Measurements from ENCODE around the gene GSN. TPM values are rescaled to one million over a fixed set of nuclear protein-coding genes. Genes with fewer than 3 reads are reported as not detected.
A peak's percentile ranks its signal among the peaks of the same experiment; 100 is the strongest.

Gene GSN
- total RNA-seq, 1 donor from 2014 or later, result 249 TPM

DNA sequence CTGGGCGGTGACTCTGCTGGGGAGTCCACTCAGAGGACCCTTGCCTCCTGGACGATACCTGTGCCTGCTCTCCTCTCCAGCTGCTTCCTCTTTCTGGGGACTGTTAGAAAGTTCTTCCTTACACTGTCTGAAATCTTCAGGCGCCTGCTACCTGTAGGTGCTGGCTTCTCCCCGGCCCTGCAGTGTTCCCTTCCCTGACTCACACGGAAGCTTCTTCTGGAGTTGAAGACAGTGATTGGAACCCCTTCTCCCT lies 562 bp downstream of the GSN start:
- Mint-ChIP-seq H3K4me1 (ENCODE audit: unreplicated experiment) (peaks cover 55% of the 10 kb centered on the region), H3K27me3 (ENCODE audit: unreplicated experiment) (no peaks in the 10 kb centered on the region)
- no peak for DNase-seq (ENCODE audit: extremely low spot score, unreplicated experiment)

DNA sequence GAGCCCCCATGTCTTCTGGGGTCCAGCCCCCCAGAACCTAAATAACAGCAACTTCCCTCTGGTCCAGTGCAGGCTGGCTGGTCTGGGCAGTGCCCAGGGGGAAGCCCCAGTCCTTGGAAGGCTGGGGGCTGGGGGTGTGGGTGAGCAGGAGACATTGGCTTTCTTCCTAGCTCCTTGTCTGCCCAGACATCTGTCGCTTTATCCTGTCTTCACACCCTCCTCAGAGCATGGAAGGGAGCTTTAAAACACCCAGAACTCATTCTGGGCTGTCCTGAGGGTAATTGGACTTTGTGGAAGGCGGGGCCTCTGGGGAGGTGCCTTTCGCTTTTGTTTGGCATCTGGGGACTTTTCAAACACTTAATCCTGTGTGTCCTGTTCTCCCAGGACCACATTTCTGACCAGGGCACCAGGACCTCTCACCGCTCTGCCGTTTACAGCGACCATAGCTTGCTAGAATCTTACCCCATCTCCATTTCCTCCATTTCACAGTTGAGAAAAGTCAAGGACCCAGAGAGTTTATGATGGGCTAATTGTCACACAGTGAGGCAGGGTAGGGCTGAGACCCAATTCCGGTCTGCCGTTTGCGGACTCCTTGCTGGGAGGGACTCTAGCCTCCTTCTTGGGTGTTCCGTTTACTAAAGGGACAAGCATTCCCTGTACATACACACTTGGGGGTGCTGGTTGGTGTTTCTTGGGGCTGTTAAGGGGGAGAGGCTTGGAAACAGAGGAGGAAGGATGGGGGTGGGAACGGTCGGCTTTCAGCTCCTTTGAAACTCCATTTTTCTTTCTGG lies 1.1 kb downstream of the GSN start:
- Mint-ChIP-seq H3K27me3 (ENCODE audit: unreplicated experiment) (no peaks in the 10 kb centered on the region), H3K4me1 (ENCODE audit: unreplicated experiment) (peaks cover 57% of the 10 kb centered on the region), H3K36me3 (ENCODE audit: unreplicated experiment) (no peaks in the 10 kb centered on the region), H3K9me3 (ENCODE audit: unreplicated experiment) (no peaks in the 10 kb centered on the region), H3K4me3 (ENCODE audit: unreplicated experiment) (peak overlapping the region; percentile 85), H3K27ac (ENCODE audit: unreplicated experiment) (peak overlapping the region; percentile 92)
- TF ChIP-seq, protein P1, sequence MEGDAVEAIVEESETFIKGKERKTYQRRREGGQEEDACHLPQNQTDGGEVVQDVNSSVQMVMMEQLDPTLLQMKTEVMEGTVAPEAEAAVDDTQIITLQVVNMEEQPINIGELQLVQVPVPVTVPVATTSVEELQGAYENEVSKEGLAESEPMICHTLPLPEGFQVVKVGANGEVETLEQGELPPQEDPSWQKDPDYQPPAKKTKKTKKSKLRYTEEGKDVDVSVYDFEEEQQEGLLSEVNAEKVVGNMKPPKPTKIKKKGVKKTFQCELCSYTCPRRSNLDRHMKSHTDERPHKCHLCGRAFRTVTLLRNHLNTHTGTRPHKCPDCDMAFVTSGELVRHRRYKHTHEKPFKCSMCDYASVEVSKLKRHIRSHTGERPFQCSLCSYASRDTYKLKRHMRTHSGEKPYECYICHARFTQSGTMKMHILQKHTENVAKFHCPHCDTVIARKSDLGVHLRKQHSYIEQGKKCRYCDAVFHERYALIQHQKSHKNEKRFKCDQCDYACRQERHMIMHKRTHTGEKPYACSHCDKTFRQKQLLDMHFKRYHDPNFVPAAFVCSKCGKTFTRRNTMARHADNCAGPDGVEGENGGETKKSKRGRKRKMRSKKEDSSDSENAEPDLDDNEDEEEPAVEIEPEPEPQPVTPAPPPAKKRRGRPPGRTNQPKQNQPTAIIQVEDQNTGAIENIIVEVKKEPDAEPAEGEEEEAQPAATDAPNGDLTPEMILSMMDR (IDR thresholded peaks at IDR 0.05), result no peak
- DNase-seq (ENCODE audit: extremely low spot score, unreplicated experiment), result no peak

More for the DNA sequence above, 562 bp downstream of the GSN start:
- TF ChIP-seq, protein P1 (IDR thresholded peaks at IDR 0.05), result no peak
- no peaks in the 10 kb centered on the region for H3K9me3 Mint-ChIP-seq (ENCODE audit: unreplicated experiment)
- no peaks in the 10 kb centered on the region for H3K36me3 Mint-ChIP-seq (ENCODE audit: unreplicated experiment)
- H3K27ac Mint-ChIP-seq (ENCODE audit: unreplicated experiment), result peak overlapping the region; percentile 92
- peak overlapping the region; percentile 85 for H3K4me3 Mint-ChIP-seq (ENCODE audit: unreplicated experiment)

- no peak for DNase-seq (ENCODE audit: extremely low spot score, unreplicated experiment)
- H3K4me3 Mint-ChIP-seq (ENCODE audit: unreplicated experiment), result peak overlapping the region; percentile 85
- peaks cover 64% of the 10 kb centered on the region for H3K4me1 Mint-ChIP-seq (ENCODE audit: unreplicated experiment)
- H3K27me3 Mint-ChIP-seq (ENCODE audit: unreplicated experiment), result no peaks in the 10 kb centered on the region
- H3K36me3 Mint-ChIP-seq (ENCODE audit: unreplicated experiment), result peaks cover 3% of the 10 kb centered on the region
- no peaks in the 10 kb centered on the region for H3K9me3 Mint-ChIP-seq (ENCODE audit: unreplicated experiment)
- peak overlapping the region; percentile 92 for H3K27ac Mint-ChIP-seq (ENCODE audit: unreplicated experiment)
- TF ChIP-seq, protein P1 (IDR thresholded peaks at IDR 0.05), result no peak
Observed at GRCh38 chr9:121269642-121270254, 1.8 kb downstream of the GSN start.

DNA sequence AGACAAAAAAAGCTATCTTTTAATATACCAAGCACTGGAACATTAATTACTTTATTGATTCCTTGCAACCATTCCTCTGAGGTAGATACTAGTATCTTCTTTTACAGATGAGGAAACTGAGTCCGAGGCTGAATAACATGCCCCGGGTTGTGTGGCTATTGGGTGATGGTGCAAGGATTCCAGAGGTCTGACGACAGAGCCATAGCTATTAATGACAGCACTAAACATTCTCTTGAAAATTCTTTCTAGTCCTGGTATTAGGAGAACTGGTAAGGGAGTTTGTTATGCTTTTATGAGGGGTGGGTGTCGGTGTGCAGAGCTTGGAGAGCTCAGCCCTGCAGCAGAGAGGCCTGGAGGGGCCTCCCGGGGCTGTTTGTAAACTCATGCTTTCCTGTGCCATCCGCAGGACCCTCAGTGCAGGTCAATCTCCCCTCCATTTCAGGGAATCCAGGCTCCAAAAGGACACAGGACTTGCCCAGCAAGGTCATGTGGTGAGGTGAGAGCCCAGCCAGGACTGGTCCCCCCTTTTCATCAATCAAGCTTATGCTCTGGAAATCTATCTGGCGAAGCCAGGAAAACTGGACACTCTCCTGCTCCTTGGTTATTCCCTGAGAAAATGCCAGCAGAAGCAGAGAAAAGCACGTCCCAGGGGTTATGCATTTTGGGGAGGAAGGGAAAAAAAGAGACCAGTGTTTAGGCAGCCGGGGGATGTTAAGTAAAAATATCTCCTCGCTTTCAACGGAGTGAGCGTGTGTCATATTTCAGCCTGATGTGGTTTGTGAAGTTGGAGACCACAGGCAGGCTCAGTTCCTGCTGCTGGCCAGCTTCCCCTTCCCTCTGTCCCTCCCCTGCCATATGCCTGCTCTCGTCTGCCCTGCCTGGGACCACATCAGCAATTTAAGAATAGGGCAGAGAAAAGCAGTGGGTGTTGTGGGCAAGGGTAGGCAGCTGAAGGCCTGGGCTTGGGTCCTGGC lies 3.7 kb downstream of the GSN start:
- H3K4me3 Mint-ChIP-seq (ENCODE audit: unreplicated experiment), result peak overlapping the region; percentile 36
- H3K9me3 Mint-ChIP-seq (ENCODE audit: unreplicated experiment), result no peaks in the 10 kb centered on the region
- DNase-seq (ENCODE audit: extremely low spot score, unreplicated experiment), result no peak
- H3K27me3 Mint-ChIP-seq (ENCODE audit: unreplicated experiment), result no peaks in the 10 kb centered on the region
- TF ChIP-seq, protein P1 (IDR thresholded peaks at IDR 0.05), result no peak
- peak overlapping the region; percentile 81 for H3K27ac Mint-ChIP-seq (ENCODE audit: unreplicated experiment)
- peaks cover 75% of the 10 kb centered on the region for H3K4me1 Mint-ChIP-seq (ENCODE audit: unreplicated experiment)
- H3K36me3 Mint-ChIP-seq (ENCODE audit: unreplicated experiment), result peaks cover 3% of the 10 kb centered on the region

Data from osteocyte (in vitro differentiated cells).